AG08396 (cell line): Measurements from ENCODE around the gene TBRG4.

Experiments
- DNase-seq: peaks from one replicate; pipeline ENCODE4 v3.0.0; 2012; ENCODE audit warnings: low spot score, mixed read lengths

The TBRG4 gene

GRCh38 chr7:45143616-45144015 is 32.1 kb upstream of the TBRG4 start:
- DNase-seq: no peak

GRCh38 chr7:45140827-45141226 is 29.3 kb upstream of the TBRG4 start:
- DNase-seq: no peak

GRCh38 chr7:45138433-45139267 is 27.2 kb upstream of the TBRG4 start:
- DNase-seq: no peak

- DNase-seq: peak; percentile 82
Observed at GRCh38 chr7:45136106-45137060, 24.9 kb upstream of the TBRG4 start.

- DNase-seq: no peak
Observed at GRCh38 chr7:45133877-45134276, 22.4 kb upstream of the TBRG4 start.

- DNase-seq: no peak
Observed at GRCh38 chr7:45133352-45133751, 21.9 kb upstream of the TBRG4 start.

DNA sequence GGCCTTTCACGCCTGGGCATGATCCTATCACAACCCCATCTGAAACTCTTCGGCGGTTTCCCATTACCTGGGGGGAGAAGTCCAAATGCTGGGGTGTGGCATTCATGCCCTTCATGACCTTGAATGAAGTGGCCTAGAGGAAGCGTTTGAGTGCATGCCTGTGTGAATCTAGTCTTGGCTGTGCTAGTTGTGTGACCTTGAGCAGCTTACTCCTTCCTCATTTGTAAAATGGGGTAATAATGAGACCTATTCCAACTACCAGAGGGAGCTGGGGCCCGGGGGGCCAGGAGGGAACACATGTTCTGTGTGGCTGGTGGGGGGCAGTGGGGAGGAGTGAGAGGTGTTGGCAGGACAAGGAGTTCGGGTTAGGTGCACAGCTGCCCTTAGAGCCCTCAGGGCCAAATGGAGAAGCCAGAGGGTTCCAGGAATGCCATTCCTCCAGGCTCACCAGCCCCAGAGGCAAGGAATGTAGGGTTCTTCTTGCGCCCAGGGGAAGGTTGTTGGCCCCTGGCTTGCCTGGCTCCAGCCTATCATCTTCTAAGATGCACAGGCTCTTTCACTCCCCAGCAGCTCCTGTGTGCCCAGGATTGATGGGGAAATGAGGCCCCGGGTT is 21.3 kb upstream of the TBRG4 start:
- DNase-seq: no peak

GRCh38 chr7:45131891-45132290 is 20.4 kb upstream of the TBRG4 start:
- no peak for DNase-seq

GRCh38 chr7:45130910-45131309 is 19.4 kb upstream of the TBRG4 start:
- no peak for DNase-seq

DNA sequence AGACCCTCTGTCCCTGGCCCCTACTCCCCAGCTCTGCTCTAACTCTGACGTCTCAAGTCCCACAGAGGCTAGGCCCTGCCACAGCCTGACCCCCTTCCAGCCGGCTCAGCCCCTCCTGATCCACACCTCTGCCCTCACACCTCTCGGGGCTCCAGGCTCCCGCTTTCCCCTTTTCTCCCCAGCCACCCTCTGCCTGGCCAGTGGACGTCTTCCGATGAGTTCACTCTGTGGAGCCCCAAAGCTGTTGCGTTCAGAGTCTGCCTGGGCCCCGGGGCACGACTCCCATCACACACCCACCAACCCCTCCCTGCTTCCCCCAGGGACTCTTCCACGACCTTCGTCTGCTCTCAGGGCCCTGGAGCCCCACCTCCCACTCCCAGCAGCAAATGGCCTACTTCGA is 18.4 kb upstream of the TBRG4 start:
- no peak for DNase-seq

- DNase-seq: no peak
Observed at GRCh38 chr7:45129181-45129800, 17.8 kb upstream of the TBRG4 start.

DNA sequence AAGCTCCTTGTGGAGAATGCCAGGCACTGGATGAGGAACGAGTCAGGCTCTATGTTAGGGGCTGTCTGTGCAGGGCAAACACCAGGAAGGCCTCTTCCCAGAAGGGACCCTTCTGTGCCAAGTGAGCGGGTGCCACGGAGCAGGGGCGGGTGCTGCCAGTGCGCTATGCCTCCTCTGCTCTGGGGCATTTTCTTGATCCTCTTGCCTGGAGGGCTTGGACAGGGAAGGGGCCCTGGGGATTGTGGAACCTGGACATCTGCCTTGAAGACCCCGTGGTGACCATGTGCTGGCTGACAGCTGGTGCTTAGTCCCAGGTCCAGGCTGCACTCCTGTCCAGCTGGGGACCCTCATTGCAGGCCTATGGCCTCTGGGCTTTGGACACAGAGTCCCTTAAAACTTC is 15.4 kb upstream of the TBRG4 start:
- DNase-seq: no peak

DNA sequence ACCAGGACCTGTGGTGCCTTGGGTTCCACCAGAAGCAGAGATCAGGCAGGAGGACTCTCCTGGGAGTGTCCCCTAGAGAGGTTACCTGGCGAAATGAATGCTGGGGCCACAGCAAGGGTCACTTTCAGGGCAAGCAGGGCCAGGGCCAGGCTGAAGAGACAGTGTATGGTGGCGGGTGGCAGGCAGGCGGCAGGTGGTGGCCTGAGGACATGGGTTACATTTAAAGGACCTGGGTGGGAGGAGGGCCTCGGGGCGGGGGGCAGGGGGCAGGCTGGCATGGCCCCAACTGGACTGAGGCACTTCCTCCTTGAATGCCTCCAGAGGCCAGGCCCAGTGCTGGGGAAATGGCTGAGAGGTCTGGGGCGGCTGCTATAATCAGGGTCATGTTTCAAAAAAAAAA is 14.7 kb upstream of the TBRG4 start:
- DNase-seq: no peak

DNA sequence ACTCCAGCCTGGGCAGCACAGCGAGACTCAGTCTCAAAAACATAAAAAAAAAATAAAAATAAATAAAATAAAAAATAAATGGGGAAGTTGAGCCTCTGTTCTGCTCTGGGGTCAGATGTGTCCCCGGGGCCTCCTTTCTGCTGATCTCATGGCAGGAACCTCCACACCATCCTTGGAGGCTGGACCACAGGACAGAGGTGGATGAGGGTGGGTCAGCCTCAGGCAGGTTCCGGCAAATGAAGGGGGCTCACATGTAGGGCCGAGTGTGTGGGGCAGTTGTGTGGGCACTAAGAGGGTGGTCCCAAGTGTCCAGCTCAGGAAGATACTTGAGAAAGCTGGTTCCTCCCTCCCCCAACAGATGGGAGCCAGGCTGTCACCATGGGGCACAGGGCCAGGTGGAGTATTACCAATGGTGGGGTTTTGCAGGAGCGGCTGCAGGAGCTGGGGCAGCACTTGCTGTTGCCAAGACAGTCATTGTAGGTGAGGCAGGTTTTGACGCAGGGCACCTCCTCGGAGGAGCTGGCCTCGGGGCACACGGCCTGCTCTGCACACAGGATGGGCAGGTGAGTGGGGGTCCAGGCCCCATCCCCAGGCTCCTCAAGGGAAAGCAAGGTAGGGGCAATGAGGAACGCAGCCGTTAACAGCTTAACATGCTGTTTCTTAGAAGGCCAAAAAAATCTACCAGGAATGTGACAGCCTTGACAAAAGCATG is 13.9 kb upstream of the TBRG4 start:
- no peak for DNase-seq

DNA sequence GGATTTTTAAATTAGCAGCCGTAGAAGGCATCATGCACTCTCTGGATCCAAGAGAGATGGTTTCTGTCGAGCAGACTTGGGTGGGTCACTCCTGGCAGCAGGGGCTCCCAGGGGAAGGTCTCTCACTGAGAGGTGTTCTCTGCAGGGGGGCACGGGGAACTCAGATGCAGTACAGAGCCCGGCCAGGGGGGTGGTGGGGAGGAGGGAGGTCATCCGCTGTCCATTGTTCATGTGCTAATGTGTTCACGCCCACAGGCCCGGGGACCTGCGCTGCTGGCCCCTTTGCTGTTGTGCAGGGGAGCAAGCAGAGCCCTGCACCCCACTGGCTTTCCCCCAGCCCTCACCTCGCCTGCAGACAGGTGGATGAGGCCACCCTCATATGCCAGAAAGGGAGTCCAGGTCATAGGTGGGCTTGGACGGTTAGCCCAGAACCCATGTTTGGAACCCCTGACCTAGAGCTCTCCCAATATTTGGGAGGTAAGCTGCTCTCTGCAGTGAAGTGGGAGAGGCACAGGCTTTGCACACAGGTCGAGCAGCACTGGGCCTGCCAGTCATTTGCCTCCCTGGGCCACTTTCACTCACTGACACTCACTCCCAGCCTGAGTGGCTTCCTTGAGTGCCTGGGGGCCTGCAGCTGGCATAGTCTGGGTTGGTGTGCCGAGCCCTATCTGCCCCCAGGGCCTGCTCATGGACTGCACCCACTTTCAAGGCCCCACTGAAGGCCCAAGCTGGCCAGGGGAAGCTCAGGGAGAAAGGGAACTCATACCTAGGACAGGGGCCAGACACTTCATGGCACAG is 12.6 kb upstream of the TBRG4 start:
- no peak for DNase-seq

DNA sequence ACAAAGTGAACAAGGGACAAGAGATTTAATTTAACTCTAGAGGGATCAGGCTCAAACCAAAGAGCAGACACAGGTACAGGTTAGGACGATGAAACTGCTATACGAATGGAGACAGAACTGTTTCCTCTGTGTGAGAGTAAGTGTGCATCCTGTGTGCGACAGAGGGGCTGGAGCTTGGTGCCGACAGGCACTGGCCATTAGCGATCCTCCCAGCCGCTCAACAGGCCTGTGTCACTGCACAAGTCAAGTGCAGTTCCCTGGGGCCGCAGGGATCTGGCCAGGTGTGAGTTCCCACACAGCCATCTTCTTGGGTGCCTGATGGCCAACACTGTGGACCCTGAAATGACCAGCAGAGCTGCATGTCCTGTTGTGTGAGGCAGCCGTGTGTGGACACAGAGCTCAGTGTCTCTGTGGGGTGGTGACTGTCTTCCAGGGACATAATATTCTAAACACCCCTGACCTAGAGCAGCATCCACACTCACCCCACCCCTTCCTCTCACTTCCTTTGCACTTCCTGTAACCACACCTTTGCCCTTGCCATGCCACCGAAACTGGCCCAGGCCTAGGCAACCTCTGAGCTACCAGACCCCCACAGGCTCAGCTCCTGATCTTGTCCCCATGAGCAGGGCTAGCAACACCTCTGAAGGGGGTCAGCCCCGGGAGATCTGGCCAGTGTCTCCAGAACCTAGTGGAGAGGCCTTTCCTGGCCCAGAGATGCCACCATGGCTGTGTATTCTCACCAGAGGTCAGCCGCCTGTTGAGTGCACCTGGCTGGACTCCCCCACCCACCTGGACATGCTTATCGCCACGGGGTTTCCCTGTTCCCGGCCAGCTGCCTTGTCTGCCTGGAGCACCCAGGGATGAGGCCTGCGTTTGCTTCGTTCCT is 11.7 kb upstream of the TBRG4 start:
- DNase-seq: no peak

DNA sequence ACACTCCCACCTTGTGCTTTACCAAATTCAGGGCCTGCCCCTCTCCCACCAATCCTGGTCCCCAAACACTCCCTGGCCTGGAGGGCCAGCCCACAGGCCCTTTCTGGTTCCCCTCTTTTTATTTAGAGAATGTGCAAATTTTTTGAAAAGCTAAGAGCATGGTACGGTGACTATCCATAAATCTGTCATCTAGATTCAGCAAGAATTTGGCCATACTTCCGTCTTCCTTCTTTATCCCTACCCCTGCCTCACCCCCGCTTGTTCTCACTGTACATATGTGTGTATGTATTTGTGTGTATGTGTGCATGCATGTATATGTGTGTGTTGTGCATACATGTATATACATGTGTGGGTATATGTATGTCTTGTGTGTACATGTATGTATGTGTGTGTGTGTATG is 8.1 kb upstream of the TBRG4 start:
- no peak for DNase-seq

DNA sequence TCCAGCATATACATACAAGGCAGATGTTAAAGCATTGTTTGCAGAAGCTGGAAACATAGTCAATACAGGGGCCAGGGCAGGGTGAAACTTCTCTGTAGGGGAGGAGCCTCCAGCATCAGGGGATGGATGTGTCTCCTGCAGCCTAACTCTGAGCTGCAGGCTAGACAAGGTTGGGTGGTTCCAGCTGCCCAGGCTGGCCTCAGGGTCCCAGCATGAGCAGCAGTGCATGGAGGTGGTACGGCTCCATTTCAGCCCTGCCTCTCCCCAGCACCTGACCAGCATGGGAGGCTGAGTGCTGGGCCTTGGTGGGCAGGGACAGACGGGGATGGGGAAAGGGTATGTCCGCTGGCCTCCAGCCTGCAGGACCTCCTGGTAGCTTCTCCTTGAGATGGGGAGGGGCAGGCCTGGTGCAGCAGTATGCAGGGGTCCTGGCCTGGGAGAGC is 7.4 kb upstream of the TBRG4 start:
- no peak for DNase-seq

- DNase-seq: no peak
Observed at GRCh38 chr7:45118292-45118691, 6.8 kb upstream of the TBRG4 start.

DNA sequence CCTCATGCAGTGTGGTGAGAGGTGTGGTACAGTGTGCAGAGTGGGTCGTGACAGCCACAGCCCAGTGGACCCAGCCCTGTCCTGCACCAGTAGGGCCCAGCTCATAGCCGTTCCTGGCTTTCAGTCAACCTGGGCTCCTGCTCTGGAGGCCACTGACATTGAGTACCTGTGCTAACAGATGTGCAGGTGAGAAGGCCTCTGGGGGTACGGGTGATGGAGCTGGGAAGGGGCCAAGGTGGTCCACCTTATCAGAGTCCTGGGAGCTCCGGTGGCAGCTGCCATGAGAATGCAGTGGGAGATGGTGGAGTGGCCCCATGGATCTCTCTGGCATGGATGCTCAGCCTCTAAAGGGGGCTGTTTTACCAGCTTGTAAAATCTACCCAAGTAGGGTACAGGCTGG is 6.1 kb upstream of the TBRG4 start:
- DNase-seq: no peak
